ENCODE data around the gene DPYSL4. TPM values are rescaled to one million over a fixed set of nuclear protein-coding genes. Genes with fewer than 3 reads are reported as not detected.
A peak's percentile ranks its signal among the peaks of the same experiment; 100 is the strongest.
"Not testable (repeated sequence)": the region's sequence is repeated elsewhere in the genome, so short reads cannot be mapped to it uniquely, and the experiment has no call there.

DPYSL4 gene
- total RNA-seq, 1 donor from 2014 or later: 33.8 TPM

DNA sequence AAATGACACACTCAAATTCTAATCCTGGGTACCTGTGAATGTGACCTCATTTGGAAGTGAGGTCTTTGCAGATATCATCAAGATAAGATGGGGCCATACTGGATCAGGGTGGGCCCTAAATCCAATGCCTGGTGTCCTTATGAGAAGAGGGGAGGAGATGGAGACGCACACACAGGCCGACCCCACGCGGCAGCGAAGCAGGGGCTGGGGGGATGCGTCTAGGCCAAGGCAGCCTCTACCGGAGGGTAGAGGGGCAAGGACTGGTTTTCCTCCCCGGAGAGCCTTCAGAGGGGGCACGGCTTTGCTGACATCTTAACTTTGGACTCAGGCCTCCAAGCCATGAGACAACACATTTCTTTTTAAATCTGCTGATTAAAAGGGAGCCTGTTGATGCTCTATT is 33.3 kb downstream of the DPYSL4 start:
- no peaks in the 10 kb centered on the region for H3K4me1 Mint-ChIP-seq (ENCODE audit: unreplicated experiment)
- TF ChIP-seq, protein P1, sequence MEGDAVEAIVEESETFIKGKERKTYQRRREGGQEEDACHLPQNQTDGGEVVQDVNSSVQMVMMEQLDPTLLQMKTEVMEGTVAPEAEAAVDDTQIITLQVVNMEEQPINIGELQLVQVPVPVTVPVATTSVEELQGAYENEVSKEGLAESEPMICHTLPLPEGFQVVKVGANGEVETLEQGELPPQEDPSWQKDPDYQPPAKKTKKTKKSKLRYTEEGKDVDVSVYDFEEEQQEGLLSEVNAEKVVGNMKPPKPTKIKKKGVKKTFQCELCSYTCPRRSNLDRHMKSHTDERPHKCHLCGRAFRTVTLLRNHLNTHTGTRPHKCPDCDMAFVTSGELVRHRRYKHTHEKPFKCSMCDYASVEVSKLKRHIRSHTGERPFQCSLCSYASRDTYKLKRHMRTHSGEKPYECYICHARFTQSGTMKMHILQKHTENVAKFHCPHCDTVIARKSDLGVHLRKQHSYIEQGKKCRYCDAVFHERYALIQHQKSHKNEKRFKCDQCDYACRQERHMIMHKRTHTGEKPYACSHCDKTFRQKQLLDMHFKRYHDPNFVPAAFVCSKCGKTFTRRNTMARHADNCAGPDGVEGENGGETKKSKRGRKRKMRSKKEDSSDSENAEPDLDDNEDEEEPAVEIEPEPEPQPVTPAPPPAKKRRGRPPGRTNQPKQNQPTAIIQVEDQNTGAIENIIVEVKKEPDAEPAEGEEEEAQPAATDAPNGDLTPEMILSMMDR (IDR thresholded peaks at IDR 0.05): no peak
- H3K9me3 Mint-ChIP-seq (ENCODE audit: unreplicated experiment): peaks cover 4% of the 10 kb centered on the region
- peaks cover 2% of the 10 kb centered on the region for H3K27me3 Mint-ChIP-seq (ENCODE audit: unreplicated experiment)
- no peak for DNase-seq (ENCODE audit: extremely low spot score, unreplicated experiment)
- no peak overlapping the region for H3K27ac Mint-ChIP-seq (ENCODE audit: unreplicated experiment)
- no peak overlapping the region for H3K4me3 Mint-ChIP-seq (ENCODE audit: unreplicated experiment)
- H3K36me3 Mint-ChIP-seq (ENCODE audit: unreplicated experiment): peaks cover 5% of the 10 kb centered on the region

GRCh38 chr10:132220996-132221395 is 34.2 kb downstream of the DPYSL4 start:
- DNase-seq (ENCODE audit: extremely low spot score, unreplicated experiment); H3K9me3 Mint-ChIP-seq (ENCODE audit: unreplicated experiment); H3K27me3 Mint-ChIP-seq (ENCODE audit: unreplicated experiment); H3K4me3 Mint-ChIP-seq (ENCODE audit: unreplicated experiment); H3K36me3 Mint-ChIP-seq (ENCODE audit: unreplicated experiment); H3K4me1 Mint-ChIP-seq (ENCODE audit: unreplicated experiment); H3K27ac Mint-ChIP-seq (ENCODE audit: unreplicated experiment): not testable (repeated sequence)

GRCh38 chr10:132222726-132223125 is 36.0 kb downstream of the DPYSL4 start:
- DNase-seq (ENCODE audit: extremely low spot score, unreplicated experiment): no peak
- Mint-ChIP-seq H3K27ac (ENCODE audit: unreplicated experiment) (no peak overlapping the region), H3K9me3 (ENCODE audit: unreplicated experiment) (no peaks in the 10 kb centered on the region), H3K4me1 (ENCODE audit: unreplicated experiment) (no peaks in the 10 kb centered on the region), H3K36me3 (ENCODE audit: unreplicated experiment) (no peaks in the 10 kb centered on the region), H3K4me3 (ENCODE audit: unreplicated experiment) (no peak overlapping the region), H3K27me3 (ENCODE audit: unreplicated experiment) (no peaks in the 10 kb centered on the region)
- TF ChIP-seq, protein P1 (IDR thresholded peaks at IDR 0.05): no peak

- no peaks in the 10 kb centered on the region for H3K9me3 Mint-ChIP-seq (ENCODE audit: unreplicated experiment)
Observed at GRCh38 chr10:132223156-132223590, 36.4 kb downstream of the DPYSL4 start.

DNA sequence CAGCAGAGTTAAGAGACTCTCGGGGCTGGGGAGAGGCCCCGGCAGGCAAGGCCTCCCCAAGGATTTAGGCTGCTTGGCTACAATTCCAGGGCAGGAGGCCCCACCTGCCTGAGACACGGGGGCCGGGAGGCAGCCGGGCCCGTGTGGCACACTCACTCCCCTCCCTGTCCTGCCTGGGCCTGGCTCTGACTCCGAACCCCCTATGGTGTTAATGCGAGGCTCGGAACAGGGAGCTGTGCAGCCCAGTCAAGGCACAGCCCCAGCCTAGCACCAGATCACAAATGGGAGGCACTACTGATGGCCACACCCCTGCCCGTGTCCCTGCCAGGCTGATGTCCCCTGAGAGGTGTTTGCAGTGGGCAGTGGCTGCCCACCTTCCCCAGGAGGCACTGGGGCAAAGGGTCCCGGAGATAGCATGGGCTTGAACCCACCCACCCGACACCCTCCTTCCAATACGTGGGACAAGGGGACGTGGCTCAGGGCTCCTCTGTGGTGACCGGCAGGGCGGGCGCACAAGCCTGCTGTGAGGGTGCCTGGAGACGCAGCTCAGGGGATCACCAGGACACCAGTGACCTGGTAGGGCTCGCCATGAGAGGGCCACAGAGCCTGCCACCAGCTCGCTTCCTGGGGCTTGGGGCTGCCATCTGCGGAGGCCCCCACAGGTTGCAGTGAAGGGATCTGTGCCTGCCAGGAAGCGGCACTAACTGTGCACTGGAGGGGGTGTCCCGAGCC is 37.0 kb downstream of the DPYSL4 start:
- Mint-ChIP-seq H3K4me1 (ENCODE audit: unreplicated experiment) (no peaks in the 10 kb centered on the region), H3K27ac (ENCODE audit: unreplicated experiment) (no peak overlapping the region), H3K4me3 (ENCODE audit: unreplicated experiment) (no peak overlapping the region), H3K27me3 (ENCODE audit: unreplicated experiment) (no peaks in the 10 kb centered on the region), H3K9me3 (ENCODE audit: unreplicated experiment) (no peaks in the 10 kb centered on the region), H3K36me3 (ENCODE audit: unreplicated experiment) (no peaks in the 10 kb centered on the region)
- TF ChIP-seq, protein P1 (IDR thresholded peaks at IDR 0.05): no peak
- DNase-seq (ENCODE audit: extremely low spot score, unreplicated experiment): no peak

More at GRCh38 chr10:132223156-132223590, 36.4 kb downstream of the DPYSL4 start:
- Mint-ChIP-seq H3K4me1 (ENCODE audit: unreplicated experiment) (no peaks in the 10 kb centered on the region), H3K27ac (ENCODE audit: unreplicated experiment) (no peak overlapping the region), H3K4me3 (ENCODE audit: unreplicated experiment) (no peak overlapping the region), H3K27me3 (ENCODE audit: unreplicated experiment) (no peaks in the 10 kb centered on the region), H3K36me3 (ENCODE audit: unreplicated experiment) (no peaks in the 10 kb centered on the region)
- DNase-seq (ENCODE audit: extremely low spot score, unreplicated experiment): no peak
- TF ChIP-seq, protein P1 (IDR thresholded peaks at IDR 0.05): peak; percentile 88

Data from osteocyte (in vitro differentiated cells).